A549 (cell line): ENCODE measurements around the gene C14orf132. TPM values are rescaled to one million over a fixed set of nuclear protein-coding genes. Genes with fewer than 3 reads are reported as not detected.

ENCODE experiments used
- ATAC-seq, 2 experiments: fragments of 200-7000 bp in 1 of 2; fragments of >200 bp in 1 of 2; cut with Nextera tagmentation in 1 of 2; cut with Tn5 transposase in 1 of 2; 3 replicates each; pipeline versions ENCODE4 v1.8.0 to v1.9.1; 2018 to 2020; ENCODE audit warnings: mild to moderate bottlenecking in 1 of 2, moderate library complexity in 1 of 2
- CTCF ChIA-PET: fragments of 300-600 bp; sonication (Branson Sonifier 250); formaldehyde crosslinking; extraction: SDS; loops from one replicate; lab custom pipeline; 2021; ENCODE audit warnings: antibody characterized with exemption, inconsistent platforms; lab: Yijun Ruan, JAX
- POLR2A ChIA-PET: fragments of 350-600 bp; formaldehyde crosslinking; extraction: SDS; loops from one replicate; lab custom pipeline; 2021; ENCODE audit warnings: antibody characterized with exemption, inconsistent platforms; lab: Yijun Ruan, JAX
- DNase-seq, 2 experiments: peaks; one replicate each; pipeline versions ENCODE4 v3.0.0 to v3.0.0-alpha.2; 2011 to 2016; ENCODE audit warnings: low read depth in 1 of 2, low spot score in 1 of 2
- FAIRE-seq: peaks from 2 replicates; lab custom pipeline; 2011; peaks lifted over from hg19 to GRCh38; lab: Jason Lieb, UNC
- H3K27ac ChIP-seq, 2 experiments: fragments of >200 bp; sonication (Bioruptor Twin); formaldehyde crosslinking; 3 replicates each; pipeline ENCODE4 v1.5.1; 2016 to 2017
- H3K4me1 ChIP-seq: fragments of >200 bp; sonication (Bioruptor Twin); formaldehyde crosslinking; 3 replicates; pipeline ENCODE4 v1.6.1; 2016
- H3K4me2 ChIP-seq: fragments of >200 bp; sonication (Bioruptor Twin); formaldehyde crosslinking; 3 replicates; pipeline ENCODE4 v1.6.1; 2016
- H3K4me3 ChIP-seq: fragments of >200 bp; sonication (Bioruptor Twin); formaldehyde crosslinking; 3 replicates; pipeline ENCODE4 v1.5.1; 2016
- H3K9me3 ChIP-seq: fragments of >200 bp; sonication (Bioruptor Twin); formaldehyde crosslinking; 3 replicates; pipeline ENCODE4 v1.6.1; 2016
- BCL3 ChIP-seq: fragments of >200 bp; sonication (Bioruptor Twin); formaldehyde crosslinking; IDR thresholded peaks from 3 replicates; pipeline ENCODE4 v1.6.1; 2016
- CBX2 ChIP-seq: fragments of 200-600 bp; sonication (generic); IDR thresholded peaks from 2 replicates; pipeline ENCODE4 v1.6.1; 2016; ENCODE audit warnings: low read depth, mild to moderate bottlenecking, borderline replicate concordance
- CBX8 ChIP-seq: fragments of 200-600 bp; sonication (generic); IDR thresholded peaks from 2 replicates; pipeline ENCODE4 v1.6.1; 2016
- CHD4 ChIP-seq: fragments of 200-600 bp; sonication (generic); IDR thresholded peaks from 2 replicates; pipeline ENCODE4 v1.6.1; 2016; ENCODE audit warnings: antibody characterized with exemption, mild to moderate bottlenecking, borderline replicate concordance
- FOSB ChIP-seq: fragments of 250-450 bp; sonication (Bioruptor Pico); IDR thresholded peaks from 2 replicates; pipeline ENCODE4 v1.5.0; 2020; ENCODE audit warnings: mild to moderate bottlenecking, moderate library complexity
- FOSL2 ChIP-seq, 2 experiments: fragments of 450-650 bp in 1 of 2; fragments of >200 bp in 1 of 2; sonication (Bioruptor Twin) in 1 of 2; formaldehyde crosslinking; IDR thresholded peaks; 2 replicates each; pipeline versions ENCODE4 v1.5.0 to v1.6.1; 2016 to 2020; ENCODE audit warnings: mild to moderate bottlenecking in 1 of 2, moderate library complexity in 1 of 2
- HOXA7 ChIP-seq: fragments of 250-450 bp; sonication (Bioruptor Pico); IDR thresholded peaks from 2 replicates; pipeline ENCODE4 v1.5.0; 2020; ENCODE audit warnings: mild to moderate bottlenecking, moderate library complexity
- HOXB13 ChIP-seq: fragments of 250-450 bp; sonication (Bioruptor Pico); IDR thresholded peaks from 2 replicates; pipeline ENCODE4 v1.5.0; 2020; ENCODE audit warnings: low read depth, mild to moderate bottlenecking, moderate library complexity
- JUN ChIP-seq, 2 experiments: fragments of >200 bp; sonication (Bioruptor Twin); formaldehyde crosslinking; IDR thresholded peaks; 2 replicates in 1 of 2; 3 replicates in 1 of 2; pipeline ENCODE4 v1.6.1; 2016 to 2017
- JUNB ChIP-seq: fragments of >200 bp; sonication (Bioruptor Twin); formaldehyde crosslinking; IDR thresholded peaks from 2 replicates; pipeline ENCODE4 v1.6.1; 2016
- KDM1A ChIP-seq: fragments of 200-600 bp; sonication (generic); IDR thresholded peaks from 2 replicates; pipeline ENCODE4 v1.6.1; 2016; ENCODE audit warnings: low read depth, mild to moderate bottlenecking
- MYC ChIP-seq: IDR thresholded peaks from 2 replicates; pipeline ENCODE4 v1.6.1; 2012; ENCODE audit warnings: mild to moderate bottlenecking, inconsistent platforms, low read length, improper control_type of control experiment, borderline replicate concordance
- NFE2L2 ChIP-seq: fragments of 150-350 bp; conservative IDR thresholded peaks from 2 replicates; pipeline ENCODE4 v1.6.1; 2014; ENCODE audit warnings: low read length
- PHF8 ChIP-seq: fragments of 200-600 bp; sonication (generic); IDR thresholded peaks from 2 replicates; pipeline ENCODE4 v1.6.1; 2016; ENCODE audit warnings: low read depth, mild to moderate bottlenecking, antibody characterized with exemption, moderate library complexity, borderline replicate concordance
- RAD21 ChIP-seq, 2 experiments: fragments of >200 bp in 1 of 2; sonication (Bioruptor Twin) in 1 of 2; formaldehyde crosslinking in 1 of 2; IDR thresholded peaks in 1 of 2; conservative IDR thresholded peaks in 1 of 2; 2 replicates in 1 of 2; 3 replicates in 1 of 2; pipeline ENCODE4 v1.6.1; 2012 to 2018; ENCODE audit warnings: inconsistent platforms in 1 of 2
- RARB ChIP-seq: fragments of 250-450 bp; sonication (Bioruptor Pico); IDR thresholded peaks from 2 replicates; pipeline ENCODE4 v1.8.0; 2021; ENCODE audit warnings: mild to moderate bottlenecking, moderate library complexity
- RCOR1 ChIP-seq: fragments of 150-350 bp; IDR thresholded peaks from 2 replicates; pipeline ENCODE4 v1.6.1; 2014; ENCODE audit warnings: antibody characterized with exemption, low read length, low read depth
- RNF2 ChIP-seq: fragments of 200-600 bp; sonication (generic); IDR thresholded peaks from 2 replicates; pipeline ENCODE4 v1.6.1; 2016; ENCODE audit warnings: low read depth, mild to moderate bottlenecking, antibody characterized with exemption, moderate library complexity, borderline replicate concordance
- TFCP2L1 ChIP-seq: fragments of 250-450 bp; sonication (Bioruptor Pico); IDR thresholded peaks from 2 replicates; pipeline ENCODE4 v1.5.0; 2021; ENCODE audit warnings: mild to moderate bottlenecking
- ZSCAN20 ChIP-seq: fragments of 250-450 bp; sonication (Bioruptor Pico); IDR thresholded peaks from 2 replicates; pipeline ENCODE4 v1.8.0; 2022; ENCODE audit warnings: mild to moderate bottlenecking, moderate library complexity
- WGBS: methylation state at CpG from one replicate; pipeline ENCODE4 v1.1.6; 2017; ENCODE audit errors: missing lambda C conversion rate; 5-methylcytosine and 5-hydroxymethylcytosine counted together
- polyA plus RNA-seq, 4 experiments: library from polyadenylated mRNA; depleted of rRNA in 3 of 4; stranded (reverse); fragments of >200 nt; fragmentation: RNase III in 1 of 4; extraction: RNeasy Plus Mini Kit Qiagen cat#74134 plus additional on column Dnase treatment in 1 of 4; gene quantifications; 2 replicates in 3 of 4; 3 replicates in 1 of 4; pipeline ENCODE4 v1.2.3, GENCODE V29; 2011 to 2017
- TF ChIP-seq, protein P1 (sequence below): fragments of 200-600 bp; sonication (generic); IDR thresholded peaks from 2 replicates; pipeline ENCODE4 v1.6.1; 2016; ENCODE audit warnings: antibody characterized with exemption, mild to moderate bottlenecking, moderate library complexity
- TF ChIP-seq, protein P2 (sequence below): fragments of >200 bp; sonication (Bioruptor Twin); formaldehyde crosslinking; IDR thresholded peaks from 2 replicates; pipeline ENCODE4 v1.6.1; 2016

The C14orf132 gene
- polyA plus RNA-seq, 2 of the 4 experiments (the other 2 are of a cell fraction), result 4.6 to 8.5 TPM

- DNase-seq (no peak), ATAC-seq (no peak), FAIRE-seq (no peak)
- ChIA-PET CTCF (interaction anchor here (0.9 to 1.4 kb wide), 3 partner anchors 27 to 149 kb away, joined by 3 to 6 read pairs (median 4); no protein-coding TSS in a partner anchor), POLR2A (no interaction called here)
- H3K4me2 ChIP-seq, result no peak overlapping the region
- no peaks in the 10 kb centered on the region for H3K9me3 ChIP-seq
- no peak for TF ChIP-seq JUN (IDR thresholded peaks at IDR 0.05)
- no peak for TF ChIP-seq FOSL2 (IDR thresholded peaks at IDR 0.05)
- no peak for TF ChIP-seq FOSL2 (CRISPR knock-in tag; IDR thresholded peaks at IDR 0.05)
- TF ChIP-seq, protein P1, sequence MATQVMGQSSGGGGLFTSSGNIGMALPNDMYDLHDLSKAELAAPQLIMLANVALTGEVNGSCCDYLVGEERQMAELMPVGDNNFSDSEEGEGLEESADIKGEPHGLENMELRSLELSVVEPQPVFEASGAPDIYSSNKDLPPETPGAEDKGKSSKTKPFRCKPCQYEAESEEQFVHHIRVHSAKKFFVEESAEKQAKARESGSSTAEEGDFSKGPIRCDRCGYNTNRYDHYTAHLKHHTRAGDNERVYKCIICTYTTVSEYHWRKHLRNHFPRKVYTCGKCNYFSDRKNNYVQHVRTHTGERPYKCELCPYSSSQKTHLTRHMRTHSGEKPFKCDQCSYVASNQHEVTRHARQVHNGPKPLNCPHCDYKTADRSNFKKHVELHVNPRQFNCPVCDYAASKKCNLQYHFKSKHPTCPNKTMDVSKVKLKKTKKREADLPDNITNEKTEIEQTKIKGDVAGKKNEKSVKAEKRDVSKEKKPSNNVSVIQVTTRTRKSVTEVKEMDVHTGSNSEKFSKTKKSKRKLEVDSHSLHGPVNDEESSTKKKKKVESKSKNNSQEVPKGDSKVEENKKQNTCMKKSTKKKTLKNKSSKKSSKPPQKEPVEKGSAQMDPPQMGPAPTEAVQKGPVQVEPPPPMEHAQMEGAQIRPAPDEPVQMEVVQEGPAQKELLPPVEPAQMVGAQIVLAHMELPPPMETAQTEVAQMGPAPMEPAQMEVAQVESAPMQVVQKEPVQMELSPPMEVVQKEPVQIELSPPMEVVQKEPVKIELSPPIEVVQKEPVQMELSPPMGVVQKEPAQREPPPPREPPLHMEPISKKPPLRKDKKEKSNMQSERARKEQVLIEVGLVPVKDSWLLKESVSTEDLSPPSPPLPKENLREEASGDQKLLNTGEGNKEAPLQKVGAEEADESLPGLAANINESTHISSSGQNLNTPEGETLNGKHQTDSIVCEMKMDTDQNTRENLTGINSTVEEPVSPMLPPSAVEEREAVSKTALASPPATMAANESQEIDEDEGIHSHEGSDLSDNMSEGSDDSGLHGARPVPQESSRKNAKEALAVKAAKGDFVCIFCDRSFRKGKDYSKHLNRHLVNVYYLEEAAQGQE, result no peak
- TF ChIP-seq CBX2, result no peak
- TF ChIP-seq BCL3, result no peak
- TF ChIP-seq RAD21 (conservative IDR thresholded peaks at IDR 0.05 in 1 of 2, IDR thresholded peaks at IDR 0.05 in 1 of 2), result no peak
- TF ChIP-seq FOSB (CRISPR knock-in tag), result no peak
- peaks cover 20% of the 10 kb centered on the region for H3K4me1 ChIP-seq
- no peak overlapping the region for H3K4me3 ChIP-seq
- 65% methylated on average over 5 of the region's 5 CpGs for WGBS
- peak overlapping the region in 1 of 2 experiments; percentile 55; a peak in 2 of 6 replicates for H3K27ac ChIP-seq
Observed at GRCh38 chr14:96126783-96127271, 87.7 kb downstream of the C14orf132 start.

GRCh38 chr14:96129128-96129736, 90.1 kb downstream of the C14orf132 start:
- DNase-seq (no peak), ATAC-seq (no peak), FAIRE-seq (no peak)
- CTCF ChIA-PET, result interaction anchor here (1.0 to 1.1 kb wide), 2 partner anchors 21 to 28 kb away, joined by 3 read pairs; no protein-coding TSS in a partner anchor
- peaks cover 7% of the 10 kb centered on the region; the same call in 1 of the 3 replicates for H3K4me1 ChIP-seq
- no peaks in the 10 kb centered on the region for H3K9me3 ChIP-seq
- TF ChIP-seq HOXA7 (CRISPR knock-in tag) (no peak), FOSB (CRISPR knock-in tag) (no peak), ZSCAN20 (CRISPR knock-in tag) (no peak), NFE2L2 (no peak), CHD4 (no peak), RCOR1 (no peak), HOXB13 (CRISPR knock-in tag) (no peak), CBX8 (no peak), JUN (IDR thresholded peaks at IDR 0.05) (no peak), PHF8 (no peak), RNF2 (no peak), JUNB (no peak), RARB (CRISPR knock-in tag) (no peak), MYC (no peak), TFCP2L1 (no peak), KDM1A (no peak), RAD21 (conservative IDR thresholded peaks at IDR 0.05 in 1 of 2, IDR thresholded peaks at IDR 0.05 in 1 of 2) (no peak), CBX2 (no peak)
- TF ChIP-seq, protein P2, sequence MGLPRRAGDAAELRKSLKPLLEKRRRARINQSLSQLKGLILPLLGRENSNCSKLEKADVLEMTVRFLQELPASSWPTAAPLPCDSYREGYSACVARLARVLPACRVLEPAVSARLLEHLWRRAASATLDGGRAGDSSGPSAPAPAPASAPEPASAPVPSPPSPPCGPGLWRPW, result no peak
- POLR2A ChIA-PET, result no interaction called here
- H3K4me3 ChIP-seq, result no peak overlapping the region
- no peak overlapping the region for H3K4me2 ChIP-seq
- H3K27ac ChIP-seq, result 0 out of 6 replicates have a peak overlapping the region, but pooled peaks of 1 of the 2 experiments have one; percentile 20
- 67% methylated on average over 7 of the region's 7 CpGs for WGBS
